GM18498 (cell line): ENCODE results near the gene STK26.
"Not testable (repeated sequence)": the region's sequence is repeated elsewhere in the genome, so short reads cannot be mapped to it uniquely, and the experiment has no call there.

Source experiments
- ATAC-seq: cut with Tn5 transposase; IDR thresholded peaks from one replicate; pipeline ENCODE4 v1.9.1; 2021; ENCODE audit warnings: mild to moderate bottlenecking, moderate library complexity; ENCODE audit not compliant: unreplicated experiment

The STK26 gene

GRCh38 chrX:132034648-132035047 is 11.5 kb downstream of the STK26 start:
- ATAC-seq: no peak

GRCh38 chrX:132037479-132037993 is 14.4 kb downstream of the STK26 start:
- no peak for ATAC-seq

GRCh38 chrX:132040066-132040465 is 17.0 kb downstream of the STK26 start:
- no peak for ATAC-seq

- no peak for ATAC-seq
Observed at GRCh38 chrX:132041015-132041414, 17.9 kb downstream of the STK26 start.

- ATAC-seq: no peak
Observed at GRCh38 chrX:132043977-132044376, 20.9 kb downstream of the STK26 start.

- no peak for ATAC-seq
Observed at GRCh38 chrX:132044953-132045352, 21.9 kb downstream of the STK26 start.

- ATAC-seq: no peak
Observed at GRCh38 chrX:132045456-132045855, 22.4 kb downstream of the STK26 start.

- ATAC-seq: no peak
Observed at GRCh38 chrX:132046533-132046932, 23.4 kb downstream of the STK26 start.

- ATAC-seq: not testable (repeated sequence)
Observed at GRCh38 chrX:132051778-132052177, 28.7 kb downstream of the STK26 start.

- ATAC-seq: no peak
Observed at GRCh38 chrX:132058050-132058449, 34.9 kb downstream of the STK26 start.

- ATAC-seq: no peak
Observed at GRCh38 chrX:132058975-132059374, 35.9 kb downstream of the STK26 start.

- ATAC-seq: peak; percentile 60
Observed at GRCh38 chrX:132059973-132060540, 37.0 kb downstream of the STK26 start.

- ATAC-seq: no peak
Observed at GRCh38 chrX:132063334-132063733, 40.2 kb downstream of the STK26 start.

- no peak for ATAC-seq
Observed at GRCh38 chrX:132063862-132064261, 40.8 kb downstream of the STK26 start.

- no peak for ATAC-seq
Observed at GRCh38 chrX:132068405-132068804, 45.3 kb downstream of the STK26 start.

GRCh38 chrX:132071254-132071653 is 48.2 kb downstream of the STK26 start:
- ATAC-seq: no peak

- no peak for ATAC-seq
Observed at GRCh38 chrX:132077414-132077813, 54.3 kb downstream of the STK26 start.

GRCh38 chrX:132077912-132078311 is 54.8 kb downstream of the STK26 start:
- ATAC-seq: no peak

GRCh38 chrX:132085786-132086185 is 62.7 kb downstream of the STK26 start:
- ATAC-seq: no peak

- ATAC-seq: no peak
Observed at GRCh38 chrX:132086672-132087071, 63.6 kb downstream of the STK26 start.

- no peak for ATAC-seq
Observed at GRCh38 chrX:132088864-132089263, 65.8 kb downstream of the STK26 start.

GRCh38 chrX:132090403-132091159 is 67.5 kb downstream of the STK26 start:
- ATAC-seq: no peak
